ENCODE measurements around the gene FOXC1.

FOXC1 gene

DNA sequence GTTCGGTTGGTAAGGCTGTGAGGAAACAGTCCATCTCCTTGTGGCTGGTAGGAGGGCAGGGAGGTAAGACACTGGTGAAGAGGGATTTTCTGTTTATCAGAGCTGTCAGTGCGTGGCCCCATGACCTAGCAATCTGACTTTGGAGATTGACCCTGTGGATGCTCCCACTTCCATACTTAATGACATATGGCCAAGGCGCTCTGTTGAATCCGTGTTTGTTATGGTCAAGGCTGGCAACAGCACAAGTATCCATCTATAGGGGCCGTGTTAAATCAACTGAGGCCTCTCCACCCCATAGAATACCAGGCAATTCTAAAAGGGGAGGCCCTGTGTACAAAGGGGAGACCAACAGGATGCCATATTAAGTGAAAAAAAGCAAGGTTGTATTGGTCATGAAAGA lies 25.6 kb upstream of the FOXC1 start:
- DNase-seq (ENCODE audit: extremely low read depth in 1 of 2, low read depth in 1 of 2), result no peak

GRCh38 chr6:1584996-1585668 lies 24.6 kb upstream of the FOXC1 start:
- no peak for DNase-seq (ENCODE audit: extremely low read depth in 1 of 2, low read depth in 1 of 2)

DNA sequence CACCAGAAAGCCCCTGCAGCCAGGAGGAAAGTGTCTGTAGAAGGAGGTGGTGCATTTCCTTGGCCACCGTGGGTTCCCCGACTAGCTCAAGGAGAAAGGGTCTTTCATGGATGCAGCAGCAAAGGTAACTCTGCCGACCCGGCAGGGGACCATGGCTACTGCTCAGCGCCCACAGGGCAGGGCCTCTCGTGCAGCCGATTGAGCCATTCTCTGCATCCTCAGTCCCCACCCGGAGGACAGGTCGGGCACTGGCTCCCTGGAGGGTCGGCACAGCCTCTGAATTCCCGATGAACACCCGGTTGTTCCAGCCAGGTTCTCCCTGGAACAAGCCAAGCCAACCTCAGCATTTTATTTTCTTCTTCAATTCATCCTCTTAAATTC lies 24.1 kb upstream of the FOXC1 start:
- no peak for DNase-seq (ENCODE audit: extremely low read depth in 1 of 2, low read depth in 1 of 2)

GRCh38 chr6:1586256-1586655 lies 23.5 kb upstream of the FOXC1 start:
- DNase-seq (ENCODE audit: extremely low read depth in 1 of 2, low read depth in 1 of 2), result no peak

GRCh38 chr6:1586861-1587450 lies 22.8 kb upstream of the FOXC1 start:
- DNase-seq (ENCODE audit: extremely low read depth in 1 of 2, low read depth in 1 of 2), result no peak

DNA sequence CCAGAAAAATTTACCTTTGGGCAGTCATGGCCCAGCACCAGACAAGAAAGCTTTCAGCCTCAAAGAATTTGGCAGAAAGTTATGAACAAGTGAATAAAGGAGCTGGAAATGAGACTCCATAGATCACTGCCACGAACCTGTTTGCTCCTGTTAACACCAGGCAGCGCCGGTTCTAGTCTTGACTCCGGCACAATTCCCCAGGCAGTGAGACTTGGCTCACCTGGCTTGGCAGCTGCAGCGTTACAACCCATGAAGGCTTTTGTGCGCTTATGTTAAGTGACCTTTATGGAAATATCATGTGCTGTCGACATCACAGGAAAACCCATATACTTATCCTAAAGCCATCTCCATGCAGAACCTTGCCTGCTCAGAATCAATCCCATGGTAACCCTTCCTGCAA lies 22.2 kb upstream of the FOXC1 start:
- DNase-seq (ENCODE audit: extremely low read depth in 1 of 2, low read depth in 1 of 2), result no peak

DNA sequence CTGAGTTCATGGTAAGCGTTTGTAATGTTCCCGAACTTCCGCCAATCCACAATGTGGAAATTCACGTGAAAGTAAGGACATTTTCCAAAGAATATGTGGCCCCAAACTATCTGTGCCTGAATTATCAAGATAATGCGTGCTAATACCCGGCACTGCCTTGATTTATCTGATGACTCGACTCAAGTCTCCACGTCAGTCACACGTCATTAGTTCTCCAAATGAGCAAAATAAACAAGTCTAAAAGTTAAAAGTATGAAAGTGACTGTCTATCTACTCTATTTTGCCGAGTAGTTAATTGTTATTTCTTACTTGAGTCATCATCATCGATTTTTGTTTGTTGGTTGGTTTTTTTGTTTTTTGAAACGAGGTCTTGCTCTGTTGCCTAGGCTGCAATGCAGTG lies 21.7 kb upstream of the FOXC1 start:
- no peak for DNase-seq (ENCODE audit: extremely low read depth in 1 of 2, low read depth in 1 of 2)

DNA sequence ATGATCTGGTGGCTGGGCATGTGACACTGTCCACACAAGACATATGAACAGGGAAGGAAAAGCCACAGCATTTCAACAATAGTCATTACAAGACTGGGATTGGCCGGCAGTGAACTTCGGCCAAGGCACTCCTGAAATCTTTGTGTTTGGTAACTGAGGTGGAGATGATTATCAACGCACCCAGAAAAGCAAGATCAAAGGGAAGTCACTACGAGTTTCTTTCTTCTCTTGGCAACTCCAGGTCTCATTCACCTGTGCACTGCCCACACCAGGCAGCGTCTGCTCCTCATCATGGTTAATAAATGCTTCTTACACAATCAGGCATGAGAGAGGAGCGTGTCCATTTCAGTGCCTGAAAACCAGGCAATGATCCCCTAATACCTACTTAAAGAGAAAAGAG lies 20.5 kb upstream of the FOXC1 start:
- no peak for DNase-seq (ENCODE audit: extremely low read depth in 1 of 2, low read depth in 1 of 2)

DNA sequence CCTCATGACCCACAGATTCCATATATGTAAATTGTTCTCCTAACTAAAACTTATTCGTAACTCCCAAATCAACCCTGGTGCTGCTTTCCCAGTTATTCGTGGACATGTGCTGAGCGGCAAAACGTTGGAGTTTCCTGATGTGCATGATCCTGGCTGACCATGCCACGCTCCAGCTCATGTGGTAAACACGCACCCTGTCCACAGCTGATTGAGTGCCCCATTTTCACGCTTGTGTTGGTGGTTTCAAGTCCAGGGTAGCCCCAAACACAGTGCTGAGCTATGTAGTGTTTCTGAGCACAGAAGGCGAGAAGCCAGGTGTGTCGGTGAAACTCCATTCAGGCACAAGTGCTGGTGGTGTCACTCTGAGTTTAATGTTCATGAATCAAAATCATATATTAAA lies 19.1 kb upstream of the FOXC1 start:
- DNase-seq (ENCODE audit: extremely low read depth in 1 of 2, low read depth in 1 of 2), result no peak

- no peak for DNase-seq (ENCODE audit: extremely low read depth in 1 of 2, low read depth in 1 of 2)
These were observed 18.5 kb upstream of the FOXC1 start for GRCh38 chr6:1591243-1591642.

- no peak for DNase-seq (ENCODE audit: extremely low read depth in 1 of 2, low read depth in 1 of 2)
These were observed 17.8 kb upstream of the FOXC1 start for GRCh38 chr6:1591926-1592325.

GRCh38 chr6:1592852-1593251 lies 16.9 kb upstream of the FOXC1 start:
- DNase-seq (ENCODE audit: extremely low read depth in 1 of 2, low read depth in 1 of 2), result no peak

- DNase-seq (ENCODE audit: extremely low read depth in 1 of 2, low read depth in 1 of 2), result no peak
These were observed 16.3 kb upstream of the FOXC1 start for GRCh38 chr6:1593286-1593957.

- no peak for DNase-seq (ENCODE audit: extremely low read depth in 1 of 2, low read depth in 1 of 2)
These were observed 15.8 kb upstream of the FOXC1 start for GRCh38 chr6:1593958-1594314.

- no peak for DNase-seq (ENCODE audit: extremely low read depth in 1 of 2, low read depth in 1 of 2)
These were observed 15.1 kb upstream of the FOXC1 start for GRCh38 chr6:1594445-1595200.

- no peak for DNase-seq (ENCODE audit: extremely low read depth in 1 of 2, low read depth in 1 of 2)
These were observed 14.2 kb upstream of the FOXC1 start for GRCh38 chr6:1595271-1596087.

GRCh38 chr6:1596088-1596852 lies 13.4 kb upstream of the FOXC1 start:
- DNase-seq (ENCODE audit: extremely low read depth in 1 of 2, low read depth in 1 of 2), result peak in 1 of 2 donors; percentile 24

GRCh38 chr6:1597121-1597744 lies 12.5 kb upstream of the FOXC1 start:
- no peak for DNase-seq (ENCODE audit: extremely low read depth in 1 of 2, low read depth in 1 of 2)

DNA sequence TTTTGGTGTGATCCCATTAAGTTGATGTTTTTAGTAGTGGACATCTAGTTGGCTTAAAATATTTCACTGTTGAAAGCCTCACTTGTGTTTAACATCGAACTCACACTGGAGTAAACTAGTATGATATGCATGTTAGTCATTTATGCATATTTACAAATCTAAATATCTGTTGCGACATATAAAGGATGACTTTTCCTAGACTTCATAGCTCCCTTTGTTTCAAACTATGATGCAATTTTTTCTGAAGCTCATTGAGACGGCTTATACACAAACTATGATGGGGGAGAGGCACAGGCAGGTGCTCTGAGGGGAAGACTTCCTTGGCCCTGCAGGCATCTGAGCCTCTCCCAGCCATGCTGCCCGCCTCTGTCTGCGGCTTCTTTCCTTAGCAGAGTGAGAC lies 11.8 kb upstream of the FOXC1 start:
- no peak for DNase-seq (ENCODE audit: extremely low read depth in 1 of 2, low read depth in 1 of 2)

GRCh38 chr6:1598433-1598832 lies 11.3 kb upstream of the FOXC1 start:
- no peak for DNase-seq (ENCODE audit: extremely low read depth in 1 of 2, low read depth in 1 of 2)
